CD14-positive monocyte (primary cell): ENCODE measurements around the gene FOXO3. TPM values are rescaled to one million over a fixed set of nuclear protein-coding genes. Genes with fewer than 3 reads are reported as not detected.

ENCODE experiments used
- DNase-seq, 3 donors: peaks; one replicate each; pipeline ENCODE4 v3.0.0-alpha.2; 2011 to 2022
- H2AFZ ChIP-seq: 2 replicates; pipeline ENCODE4 v1.6.0; 2012; ENCODE audit warnings: mild to moderate bottlenecking, low read depth, low read length, inconsistent platforms; ENCODE audit not compliant: insufficient read depth, poor library complexity, severe bottlenecking
- H3K27ac ChIP-seq, 2 donors: 1 replicate in 1 of 2; 2 replicates in 1 of 2; pipeline ENCODE4 v1.5.1; 2012 to 2013; ENCODE audit warnings: low read length in 2 of 2, control low read depth in 1 of 2, inconsistent platforms in 1 of 2, low read depth in 1 of 2, mild to moderate bottlenecking in 1 of 2
- H3K27me3 ChIP-seq, 2 donors: one replicate each; pipeline versions ENCODE4 v1.6.0 to v1.6.1; 2011 to 2013; ENCODE audit warnings: low read length in 2 of 2; ENCODE audit not compliant: control insufficient read depth in 2 of 2, insufficient read depth in 2 of 2
- H3K36me3 ChIP-seq, 2 donors: replicated peaks in 1 of 2; 1 replicate in 1 of 2; 2 replicates in 1 of 2; pipeline versions ENCODE4 v1.5.1 to v1.6.1; 2012 to 2013; ENCODE audit warnings: low read length in 2 of 2, control low read depth in 1 of 2, inconsistent platforms in 1 of 2, mild to moderate bottlenecking in 1 of 2; ENCODE audit not compliant: insufficient read depth in 2 of 2, control insufficient read depth in 1 of 2
- H3K4me1 ChIP-seq, 2 donors: 1 replicate in 1 of 2; 2 replicates in 1 of 2; pipeline versions ENCODE4 v1.5.1 to v1.6.1; 2012 to 2013; ENCODE audit warnings: low read length in 2 of 2, control low read depth in 1 of 2, inconsistent platforms in 1 of 2, mild to moderate bottlenecking in 1 of 2, moderate library complexity in 1 of 2; ENCODE audit not compliant: insufficient read depth in 2 of 2, control insufficient read depth in 1 of 2
- H3K4me2 ChIP-seq: replicated peaks from 2 replicates; pipeline ENCODE3; 2012; ENCODE audit warnings: low read length, moderate library complexity, mild to moderate bottlenecking; ENCODE audit not compliant: poor library complexity, severe bottlenecking; ENCODE audit errors: extremely low read depth
- H3K4me3 ChIP-seq, 3 experiments: fragments of 200-600 bp in 1 of 3; sonication (generic) in 1 of 3; replicated peaks in 1 of 3; 1 replicate in 2 of 3; 2 replicates in 1 of 3; pipeline ENCODE4 v1.5.1; 2011 to 2013; ENCODE audit warnings: low read length in 3 of 3, mild to moderate bottlenecking in 3 of 3, control low read depth in 2 of 3, low read depth in 2 of 3, inconsistent platforms in 1 of 3, moderate library complexity in 1 of 3
- H3K79me2 ChIP-seq: 2 replicates; pipeline ENCODE4 v1.6.0; 2012; ENCODE audit warnings: mild to moderate bottlenecking, control low read depth, inconsistent platforms, low read length, moderate library complexity; ENCODE audit not compliant: insufficient read depth
- H3K9ac ChIP-seq: 2 replicates; pipeline ENCODE4 v1.6.0; 2017; ENCODE audit warnings: low read length, mild to moderate bottlenecking; ENCODE audit not compliant: insufficient read depth, poor library complexity, severe bottlenecking
- H3K9me3 ChIP-seq, 2 donors: replicated peaks in 1 of 2; 1 replicate in 1 of 2; 2 replicates in 1 of 2; pipeline versions ENCODE4 v1.5.1 to v1.6.1; 2012 to 2013; ENCODE audit warnings: low read length in 2 of 2, control low read depth in 1 of 2; ENCODE audit not compliant: control insufficient read depth in 1 of 2, insufficient read depth in 1 of 2
- H4K20me1 ChIP-seq: 2 replicates; pipeline ENCODE4 v1.6.0; 2012; ENCODE audit warnings: mild to moderate bottlenecking, low read length, control low read depth, moderate library complexity; ENCODE audit not compliant: insufficient read depth
- H3K27ac Mint-ChIP-seq, 7 donors: one replicate each; pipeline ENCODE4 v1.8.0; 2020; ENCODE audit warnings: mild to moderate bottlenecking in 7 of 7, mixed read lengths in 7 of 7, moderate library complexity in 6 of 7, inconsistent platforms in 2 of 7
- H3K27me3 Mint-ChIP-seq, 3 donors: one replicate each; pipeline ENCODE4 v1.8.0; 2021 to 2022; ENCODE audit warnings: low read depth in 3 of 3, mild to moderate bottlenecking in 3 of 3, mixed read lengths in 3 of 3, moderate library complexity in 3 of 3, inconsistent platforms in 1 of 3
- H3K36me3 Mint-ChIP-seq, 2 donors: one replicate each; pipeline ENCODE4 v1.8.0; 2020; ENCODE audit warnings: mixed read lengths in 2 of 2, inconsistent platforms in 1 of 2, mild to moderate bottlenecking in 1 of 2
- H3K4me1 Mint-ChIP-seq: one replicate; pipeline ENCODE4 v1.8.0; 2020; ENCODE audit warnings: mild to moderate bottlenecking, mixed read lengths
- H3K4me3 Mint-ChIP-seq, 2 donors: one replicate each; pipeline ENCODE4 v1.8.0; 2020; ENCODE audit warnings: mild to moderate bottlenecking in 2 of 2, mixed read lengths in 2 of 2, moderate library complexity in 1 of 2
- H3K9me3 Mint-ChIP-seq, 7 donors: one replicate each; pipeline ENCODE4 v1.8.0; 2020 to 2022; ENCODE audit warnings: mixed read lengths in 7 of 7, mild to moderate bottlenecking in 6 of 7, moderate library complexity in 6 of 7, inconsistent platforms in 2 of 7
- WGBS: methylation state at CpG from one replicate; pipeline ENCODE4 v1.1.5; 2013; ENCODE audit warnings: missing lambda C conversion rate; ENCODE audit not compliant: insufficient coverage; 5-methylcytosine and 5-hydroxymethylcytosine counted together
- intact Hi-C, 2 donors: fragments of 100-400 bp; cut with micrococcal nuclease; formaldehyde crosslinking; loops; one replicate each; pipeline versions ENCODE4 v1.15.0 to v1.15.1; 2023
- polyA plus RNA-seq, 3 donors: library from polyadenylated mRNA; depleted of rRNA in 1 of 3; unstranded in 2 of 3; stranded (reverse) in 1 of 3; fragments of 300-500 nt in 2 of 3; fragments of >200 nt in 1 of 3; fragmentation: Illumina TruSeq in 2 of 3; gene quantifications; 1 replicate in 2 of 3; 2 replicates in 1 of 3; pipeline ENCODE4 v1.2.3, GENCODE V29; 2012 to 2021
- TF ChIP-seq, protein P1 (sequence below): fragments of 200-600 bp; IDR thresholded peaks from one replicate; pipeline ENCODE4 v1.8.0; 2022; ENCODE audit warnings: antibody characterized with exemption, mild to moderate bottlenecking

FOXO3 gene
- polyA plus RNA-seq, 3 donors, result 15.4 to 23.2 (median 17.5) TPM

DNA sequence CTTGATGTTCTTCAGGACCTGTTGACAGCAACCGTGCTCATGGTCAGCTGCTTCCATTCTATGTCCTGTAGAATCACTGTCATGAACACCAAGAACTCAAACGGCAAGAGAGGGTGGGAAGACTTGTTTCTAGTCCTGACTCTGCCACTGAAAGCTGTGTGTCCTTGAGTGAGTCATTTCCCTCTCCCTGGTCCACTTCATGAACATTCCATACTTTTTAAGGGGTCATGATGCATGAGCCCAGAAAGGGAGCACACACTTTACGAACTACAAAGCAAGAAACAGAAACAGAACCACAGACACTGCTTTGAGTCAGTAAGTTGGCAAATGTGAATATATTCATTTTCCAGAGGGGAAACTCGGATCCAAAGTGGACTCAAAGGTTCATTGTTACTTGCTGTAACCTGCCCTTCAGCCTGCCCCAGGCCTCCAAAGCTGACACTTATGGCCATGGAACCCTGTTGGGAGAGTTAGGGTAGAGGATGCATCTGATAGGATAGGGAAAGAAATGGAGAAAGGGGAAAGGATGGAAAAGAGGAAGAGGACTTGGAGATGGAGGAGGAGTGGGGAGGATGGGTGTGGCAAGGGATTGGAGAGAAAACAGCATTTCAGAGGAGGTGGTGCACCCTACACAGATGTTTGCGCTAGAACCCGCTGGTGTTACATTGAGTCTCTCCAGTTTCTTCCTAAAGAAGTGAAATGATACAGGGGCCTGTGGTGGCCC is 129.8 kb downstream of the FOXO3 start:
- Mint-ChIP-seq H3K36me3 (peaks cover 28 to 36% of the 10 kb centered on the region in 2 donors), H3K4me3 (no peak overlapping the region), H3K4me1 (peaks cover 36% of the 10 kb centered on the region), H3K27ac (peak overlapping the region in 4 of 7 donors; percentile 19 to 68 (median 34)), H3K9me3 (no peaks in the 10 kb centered on the region), H3K27me3 (no peaks in the 10 kb centered on the region)
- Histone ChIP-seq H3K9me3 (no peaks in the 10 kb centered on the region), H3K79me2 (no peaks in the 10 kb centered on the region), H3K27me3 (no peaks in the 10 kb centered on the region), H4K20me1 (peaks cover 41% of the 10 kb centered on the region), H3K4me2 (no peak overlapping the region), H3K4me1 (peaks cover 21 to 25% of the 10 kb centered on the region in 2 donors), H3K36me3 (peaks cover 0 to 18% of the 10 kb centered on the region in 2 donors), H3K27ac (no peak overlapping the region), H2AFZ (no peak overlapping the region), H3K9ac (no peak overlapping the region), H3K4me3 (no peak overlapping the region)
- 96% methylated on average over 3 of the region's 6 CpGs for WGBS
- no peak for DNase-seq
- intact Hi-C loops, result no loop called here
- TF ChIP-seq, protein P1, sequence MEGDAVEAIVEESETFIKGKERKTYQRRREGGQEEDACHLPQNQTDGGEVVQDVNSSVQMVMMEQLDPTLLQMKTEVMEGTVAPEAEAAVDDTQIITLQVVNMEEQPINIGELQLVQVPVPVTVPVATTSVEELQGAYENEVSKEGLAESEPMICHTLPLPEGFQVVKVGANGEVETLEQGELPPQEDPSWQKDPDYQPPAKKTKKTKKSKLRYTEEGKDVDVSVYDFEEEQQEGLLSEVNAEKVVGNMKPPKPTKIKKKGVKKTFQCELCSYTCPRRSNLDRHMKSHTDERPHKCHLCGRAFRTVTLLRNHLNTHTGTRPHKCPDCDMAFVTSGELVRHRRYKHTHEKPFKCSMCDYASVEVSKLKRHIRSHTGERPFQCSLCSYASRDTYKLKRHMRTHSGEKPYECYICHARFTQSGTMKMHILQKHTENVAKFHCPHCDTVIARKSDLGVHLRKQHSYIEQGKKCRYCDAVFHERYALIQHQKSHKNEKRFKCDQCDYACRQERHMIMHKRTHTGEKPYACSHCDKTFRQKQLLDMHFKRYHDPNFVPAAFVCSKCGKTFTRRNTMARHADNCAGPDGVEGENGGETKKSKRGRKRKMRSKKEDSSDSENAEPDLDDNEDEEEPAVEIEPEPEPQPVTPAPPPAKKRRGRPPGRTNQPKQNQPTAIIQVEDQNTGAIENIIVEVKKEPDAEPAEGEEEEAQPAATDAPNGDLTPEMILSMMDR, result no peak

GRCh38 chr6:108693430-108694154 is 132.9 kb downstream of the FOXO3 start:
- H2AFZ ChIP-seq, result no peak overlapping the region
- no peak overlapping the region for H3K27ac ChIP-seq
- H3K79me2 ChIP-seq, result no peaks in the 10 kb centered on the region
- H3K4me1 ChIP-seq, result peaks cover 21 to 22% of the 10 kb centered on the region in 2 donors
- no peak overlapping the region for H3K4me3 ChIP-seq
- no peaks in the 10 kb centered on the region for H3K9me3 ChIP-seq
- no peaks in the 10 kb centered on the region for H3K36me3 ChIP-seq
- DNase-seq, result no peak
- H3K27me3 ChIP-seq, result no peaks in the 10 kb centered on the region
- peaks cover 24% of the 10 kb centered on the region for H3K4me1 Mint-ChIP-seq
- intact Hi-C loops, result no loop called here
- TF ChIP-seq, protein P1, result no peak
- H3K4me3 Mint-ChIP-seq, result no peak overlapping the region
- no peak overlapping the region for H3K4me2 ChIP-seq
- WGBS, result 100% methylated on average over 1 of the region's 2 CpGs
- peaks cover 0 to 3% (median 0%) of the 10 kb centered on the region in 7 donors for H3K9me3 Mint-ChIP-seq
- H3K36me3 Mint-ChIP-seq, result peaks cover 11% of the 10 kb centered on the region in 2 donors
- H4K20me1 ChIP-seq, result peaks cover 18% of the 10 kb centered on the region
- peak overlapping the region in 1 of 7 donors; percentile 56 for H3K27ac Mint-ChIP-seq
- no peak overlapping the region for H3K9ac ChIP-seq
- peaks cover 0 to 4% (median 0%) of the 10 kb centered on the region in 3 donors for H3K27me3 Mint-ChIP-seq
